Colon (tissue), 2 donors: Measurements from ENCODE around the gene SP4.

Experiments
- FAIRE-seq: peaks from 2 replicates; lab custom pipeline; 2012; peaks lifted over from hg19 to GRCh38; lab: Jason Lieb, UNC
- donor health status: control.
- donor health status: control.

The SP4 gene

DNA sequence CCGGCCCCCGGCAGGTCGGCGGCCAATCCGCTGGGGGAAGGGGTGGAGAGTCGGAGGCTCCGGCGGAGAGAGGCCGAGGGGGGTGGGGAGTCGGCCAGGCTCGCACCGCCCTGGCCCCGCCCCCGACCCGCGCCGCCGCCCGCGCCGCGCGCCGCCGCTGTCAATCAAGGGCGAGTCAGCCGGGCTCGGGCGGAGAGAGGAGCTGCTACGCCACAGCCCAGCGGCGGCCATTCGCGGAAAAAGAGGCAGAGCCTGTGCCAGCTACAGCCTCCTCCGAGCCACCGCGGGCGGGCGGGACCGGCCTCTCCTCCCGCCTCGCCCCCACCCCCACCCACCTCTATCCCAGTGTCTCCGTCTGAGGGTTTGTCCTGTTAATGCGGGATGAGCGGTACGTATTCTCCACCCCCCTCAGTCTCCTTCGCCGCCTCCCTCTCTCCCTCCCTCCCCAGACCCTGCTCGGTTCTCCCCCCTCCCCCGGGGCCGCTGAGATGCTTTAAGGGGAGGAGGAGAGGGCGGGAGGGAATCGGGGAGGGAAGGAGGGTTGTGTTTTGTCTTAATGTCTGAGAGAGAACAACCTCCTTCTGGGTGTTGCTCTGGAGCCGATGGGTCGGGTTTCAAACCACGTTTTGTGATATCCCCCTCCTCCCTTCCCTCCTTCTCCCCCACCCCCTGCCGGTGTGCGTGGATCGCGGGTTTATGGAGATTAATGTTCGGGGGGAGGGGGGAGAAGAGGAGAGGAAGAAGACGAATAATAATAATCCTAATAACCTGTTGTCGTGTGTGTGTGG is at the start of gene SP4:
TSS of gene SP4 (plus strand) at position 213 of the 788 bp plus-strand sequence. CDS start at position 382, 169 bp downstream.
- no peak for FAIRE-seq

DNA sequence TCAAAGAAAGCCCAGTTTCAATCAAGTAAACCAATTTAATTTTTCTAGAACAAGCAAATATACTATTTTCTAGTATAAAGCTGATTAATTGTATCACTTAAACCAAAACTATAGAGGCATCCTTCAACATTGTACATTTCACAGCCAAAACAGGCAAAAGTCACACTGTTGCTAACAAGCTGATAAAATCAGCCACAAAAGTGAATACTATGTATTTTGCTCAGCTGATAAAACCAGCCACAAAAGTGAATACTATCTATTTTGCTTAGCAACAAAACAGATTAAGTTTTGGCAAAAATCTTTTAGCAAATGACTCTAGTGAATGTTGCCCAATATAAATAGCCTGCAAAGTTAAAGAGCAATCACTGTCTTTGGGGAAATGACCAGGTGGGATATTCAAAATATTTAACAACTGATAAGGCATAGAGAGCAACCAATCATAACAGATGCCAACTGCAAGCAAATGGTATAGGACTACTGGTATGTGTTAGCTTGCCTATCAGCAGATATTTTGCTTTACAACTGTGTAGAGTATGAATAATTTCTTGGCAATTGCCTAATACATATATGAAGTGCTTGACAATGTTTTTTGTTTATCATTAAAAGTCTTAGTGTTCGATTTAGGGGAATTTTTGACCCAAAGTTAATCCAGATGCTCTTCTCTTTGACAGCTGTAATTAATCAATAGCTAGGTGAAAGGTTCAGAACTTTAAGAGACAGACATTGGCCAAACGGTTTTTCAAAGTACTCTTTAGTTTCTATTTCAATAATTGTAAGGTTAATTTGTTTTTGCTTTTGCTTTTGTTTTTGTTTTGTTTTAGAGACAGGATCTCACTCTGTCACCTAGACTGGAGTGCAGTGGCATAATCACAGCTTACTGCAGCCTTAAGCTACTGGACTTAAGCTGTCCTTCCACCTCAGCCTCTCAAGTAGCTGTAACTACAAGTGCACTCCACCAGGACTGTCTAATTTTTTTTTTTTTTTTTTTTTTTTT is 44.4 kb upstream of the SP4 start:
- FAIRE-seq = no peak

DNA sequence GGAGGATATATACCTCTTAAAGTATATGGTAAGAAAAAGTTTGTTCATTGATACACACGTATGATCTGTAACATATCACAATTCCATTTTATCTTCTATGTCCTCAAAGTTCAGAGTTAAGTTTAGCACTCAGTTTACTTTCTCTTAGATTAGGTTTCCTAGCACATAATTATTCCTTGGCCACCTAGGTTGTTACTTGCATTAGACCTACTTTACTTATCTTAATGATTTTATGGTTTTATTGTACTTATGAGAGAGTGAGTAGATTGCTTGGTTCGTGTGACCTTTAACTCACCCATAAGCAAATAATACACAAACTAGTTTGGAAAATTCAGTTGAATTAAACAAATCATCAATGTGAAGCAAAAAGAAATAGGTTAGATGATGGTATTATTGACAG is 33.9 kb upstream of the SP4 start:
- FAIRE-seq = no peak

DNA sequence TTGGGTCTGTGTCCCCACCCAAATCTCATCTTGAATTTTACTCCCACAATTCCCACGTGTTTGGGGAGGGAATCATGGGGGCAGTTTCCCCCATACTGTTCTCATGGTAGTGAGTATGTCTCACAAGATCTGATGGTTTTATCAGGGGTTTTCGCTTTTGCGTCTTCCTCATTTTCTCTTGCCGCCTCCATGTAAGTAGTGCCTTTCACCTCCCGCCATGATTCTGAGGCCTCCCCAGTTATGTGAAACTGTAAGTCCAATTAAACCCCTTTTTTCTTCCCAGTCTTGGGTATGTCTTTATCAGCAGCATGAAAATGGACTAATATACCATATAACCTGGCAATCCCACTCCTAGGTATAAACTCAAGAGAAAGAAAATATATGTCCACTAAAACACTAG is 25.9 kb upstream of the SP4 start:
- FAIRE-seq = no peak

DNA sequence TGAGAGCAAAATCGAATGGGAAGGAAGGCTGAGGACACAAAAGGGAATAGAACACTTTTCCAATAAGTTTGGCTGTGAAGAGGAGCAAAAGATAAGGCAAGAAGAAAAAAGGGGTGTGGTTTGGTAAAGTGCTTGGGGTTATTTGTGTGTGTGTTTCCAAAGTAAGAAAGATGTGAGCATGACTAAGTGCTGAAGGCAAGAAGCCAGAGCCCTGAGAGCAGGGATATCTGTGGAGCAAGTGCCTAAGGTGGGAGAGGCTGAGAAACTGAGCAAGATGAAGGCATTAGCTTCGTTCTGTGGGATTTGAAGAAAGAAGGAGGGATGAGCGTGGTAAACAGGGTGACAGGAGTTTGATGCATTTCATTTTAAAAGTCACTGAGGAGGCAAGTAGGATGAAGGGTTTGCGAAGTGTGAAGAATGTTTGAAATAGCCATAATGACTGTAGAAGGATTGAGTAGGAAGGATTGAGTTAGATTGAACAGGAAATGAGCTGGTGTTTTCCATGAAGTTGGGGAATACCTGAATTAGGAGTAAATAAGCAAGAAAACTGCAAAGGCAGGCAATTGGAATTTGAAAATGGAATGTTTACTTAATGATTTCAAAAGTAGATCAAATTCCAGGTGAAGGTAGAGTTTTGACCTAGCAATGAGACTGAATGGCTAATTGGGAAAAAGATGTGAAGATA is 19.9 kb upstream of the SP4 start:
- FAIRE-seq = no peak

DNA sequence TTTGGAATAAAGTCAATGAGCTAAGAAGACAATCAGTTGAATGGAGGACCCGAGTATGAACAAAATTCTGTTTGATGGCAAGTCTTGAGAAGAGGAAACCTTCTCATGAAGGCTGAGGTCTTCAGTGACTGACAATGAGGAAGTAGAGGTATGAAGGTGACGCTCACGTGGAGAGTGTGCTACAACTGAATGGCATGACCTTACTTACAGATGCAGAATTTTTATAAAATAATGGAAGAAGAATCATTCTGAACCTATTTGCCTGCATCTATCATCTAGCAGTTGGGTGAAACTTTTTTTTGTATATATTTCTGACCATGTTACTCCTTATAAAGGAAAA is 19.4 kb upstream of the SP4 start:
- no peak for FAIRE-seq

DNA sequence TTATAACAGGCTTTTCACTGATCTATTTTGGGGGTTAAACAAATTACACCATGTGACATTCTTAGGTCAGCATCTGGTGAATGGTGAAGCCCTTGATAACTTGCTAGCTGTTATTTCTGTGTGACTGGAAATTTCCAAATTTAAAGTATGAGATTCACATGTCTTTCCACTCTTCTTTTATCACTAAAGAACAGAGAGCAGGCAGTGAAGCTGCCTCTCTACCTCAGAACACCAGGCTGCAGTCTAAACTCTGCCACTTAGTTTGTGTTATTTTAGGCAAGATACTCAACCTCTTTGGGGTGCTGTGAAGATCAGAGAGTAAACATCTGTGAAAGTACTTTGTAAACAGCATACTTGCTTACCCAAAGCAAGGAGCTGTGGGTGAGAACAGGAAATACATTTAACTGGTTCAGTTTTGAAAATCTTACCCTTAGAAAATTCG is 15.5 kb upstream of the SP4 start:
- no peak for FAIRE-seq

DNA sequence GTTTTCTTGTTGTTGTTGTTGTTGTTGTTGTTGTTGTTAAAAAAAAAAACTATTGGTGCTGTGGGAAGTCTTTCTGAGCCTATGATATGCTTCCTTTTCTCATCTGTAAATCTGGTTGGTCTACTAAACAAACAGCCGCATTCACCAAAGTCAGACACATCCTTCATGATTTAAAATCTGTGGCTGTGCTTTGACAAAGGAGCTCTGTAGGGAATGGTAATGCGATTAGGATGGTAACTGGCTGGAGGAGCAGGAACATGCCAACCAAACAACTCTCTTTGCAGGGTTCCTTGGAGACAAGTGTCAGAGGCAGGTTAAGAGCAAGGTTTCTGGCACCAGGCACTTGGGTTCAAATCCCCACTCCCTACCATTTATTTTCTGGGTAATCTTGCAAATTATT is 14.9 kb upstream of the SP4 start:
- no peak for FAIRE-seq

DNA sequence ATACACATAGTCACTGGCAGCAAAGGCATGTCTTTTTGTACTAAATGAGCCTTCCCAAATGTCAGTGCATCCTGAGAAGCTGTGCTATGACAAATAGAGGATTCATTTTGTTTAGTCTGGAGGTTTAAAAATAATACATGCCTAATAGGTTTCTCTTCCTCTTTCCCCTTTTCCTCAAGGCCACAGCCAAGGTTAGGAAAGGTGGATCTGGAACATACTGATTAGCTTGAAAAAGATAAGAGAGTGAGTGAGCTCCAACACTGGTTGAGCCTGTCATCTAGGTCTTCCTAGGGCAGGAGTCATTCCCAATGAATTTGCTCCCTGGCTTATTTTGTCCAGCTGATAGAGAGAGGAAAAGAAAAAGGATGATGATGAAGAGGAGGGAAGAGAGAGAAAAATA is 14.4 kb upstream of the SP4 start:
- FAIRE-seq = no peak

DNA sequence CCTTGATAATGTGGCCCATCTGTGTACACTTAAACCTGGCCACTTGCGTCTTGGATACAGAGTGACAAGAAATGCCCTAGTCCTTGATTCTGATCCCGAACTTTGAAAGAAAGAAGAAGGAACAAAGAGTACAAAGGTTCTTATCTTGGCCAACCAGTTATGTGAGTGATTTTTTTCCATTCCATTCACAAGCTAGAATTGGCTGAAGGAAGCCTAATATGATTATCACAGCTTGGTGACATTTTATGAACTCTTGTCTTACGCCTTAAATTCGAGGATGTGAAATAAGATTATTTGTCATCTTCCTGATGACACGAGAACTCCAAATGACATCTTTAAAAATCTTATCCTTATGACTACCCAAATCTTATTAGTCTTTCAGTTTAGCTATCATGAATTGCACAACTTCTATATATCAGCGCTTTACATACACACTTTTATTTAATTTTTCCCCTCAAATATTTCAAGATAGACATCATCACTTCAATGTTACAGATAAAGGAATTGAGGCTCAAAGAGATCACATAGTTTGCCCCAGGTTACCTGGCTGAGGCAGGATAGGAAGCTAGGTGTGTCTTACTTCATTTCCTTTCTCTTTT is 13.0 kb upstream of the SP4 start:
- peak; percentile 36 for FAIRE-seq

DNA sequence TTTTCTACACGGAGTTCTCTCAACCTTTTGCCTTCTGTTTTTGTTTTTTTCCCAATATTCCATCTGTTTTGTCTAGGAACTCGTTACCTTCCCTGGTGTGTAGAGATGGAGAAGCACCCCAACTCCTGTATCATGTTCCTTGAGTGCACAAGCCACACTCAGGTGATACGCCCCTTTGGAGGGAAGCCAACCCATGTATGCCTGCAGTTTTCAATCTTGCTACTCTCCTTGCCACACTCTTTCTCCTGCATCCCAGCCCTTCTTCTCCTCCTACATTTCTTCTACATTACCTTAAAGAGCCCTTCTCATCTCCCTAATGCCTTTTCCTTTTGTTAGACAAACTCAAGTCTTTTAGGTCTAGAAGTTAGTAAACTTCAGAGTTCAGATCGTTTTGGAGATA is 10.2 kb upstream of the SP4 start:
- FAIRE-seq = no peak

DNA sequence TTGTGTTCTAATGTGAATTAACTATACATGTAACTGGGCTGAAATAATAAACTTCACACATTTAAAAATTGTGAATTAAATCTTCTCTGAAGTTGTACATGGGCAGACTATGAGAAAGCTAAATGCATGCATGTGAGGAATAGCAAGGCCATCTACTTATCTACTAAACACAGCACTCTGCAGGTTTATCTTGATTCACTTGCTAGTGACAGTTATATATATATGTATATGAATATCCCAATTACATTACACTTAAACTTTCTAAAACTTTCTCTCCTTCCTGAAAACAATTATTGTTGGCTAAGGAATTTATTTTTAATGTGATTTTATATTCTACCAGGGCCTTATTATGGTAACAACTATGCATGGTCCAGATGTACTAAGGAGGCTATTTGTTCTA is 5.1 kb upstream of the SP4 start:
- FAIRE-seq = no peak

DNA sequence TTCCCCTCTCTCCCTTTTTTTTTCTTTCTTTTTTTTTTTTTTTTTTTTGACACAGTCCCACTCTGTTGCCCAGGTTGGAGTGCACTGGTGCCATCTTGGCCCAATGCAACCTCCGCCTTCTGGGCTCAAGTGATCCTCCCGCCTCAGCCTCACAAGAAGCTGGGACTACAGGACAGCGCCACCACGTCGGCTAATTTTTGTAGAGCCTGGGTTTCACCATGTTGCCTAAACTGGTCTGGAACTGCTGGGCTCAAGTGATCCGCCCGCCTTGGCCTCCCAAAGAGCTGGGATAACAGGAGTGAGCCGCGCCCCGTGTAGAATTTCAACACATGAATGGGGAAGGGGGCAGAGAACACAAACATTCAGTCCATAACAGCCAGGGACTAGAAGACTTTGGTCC is 2.6 kb upstream of the SP4 start:
- no peak for FAIRE-seq

DNA sequence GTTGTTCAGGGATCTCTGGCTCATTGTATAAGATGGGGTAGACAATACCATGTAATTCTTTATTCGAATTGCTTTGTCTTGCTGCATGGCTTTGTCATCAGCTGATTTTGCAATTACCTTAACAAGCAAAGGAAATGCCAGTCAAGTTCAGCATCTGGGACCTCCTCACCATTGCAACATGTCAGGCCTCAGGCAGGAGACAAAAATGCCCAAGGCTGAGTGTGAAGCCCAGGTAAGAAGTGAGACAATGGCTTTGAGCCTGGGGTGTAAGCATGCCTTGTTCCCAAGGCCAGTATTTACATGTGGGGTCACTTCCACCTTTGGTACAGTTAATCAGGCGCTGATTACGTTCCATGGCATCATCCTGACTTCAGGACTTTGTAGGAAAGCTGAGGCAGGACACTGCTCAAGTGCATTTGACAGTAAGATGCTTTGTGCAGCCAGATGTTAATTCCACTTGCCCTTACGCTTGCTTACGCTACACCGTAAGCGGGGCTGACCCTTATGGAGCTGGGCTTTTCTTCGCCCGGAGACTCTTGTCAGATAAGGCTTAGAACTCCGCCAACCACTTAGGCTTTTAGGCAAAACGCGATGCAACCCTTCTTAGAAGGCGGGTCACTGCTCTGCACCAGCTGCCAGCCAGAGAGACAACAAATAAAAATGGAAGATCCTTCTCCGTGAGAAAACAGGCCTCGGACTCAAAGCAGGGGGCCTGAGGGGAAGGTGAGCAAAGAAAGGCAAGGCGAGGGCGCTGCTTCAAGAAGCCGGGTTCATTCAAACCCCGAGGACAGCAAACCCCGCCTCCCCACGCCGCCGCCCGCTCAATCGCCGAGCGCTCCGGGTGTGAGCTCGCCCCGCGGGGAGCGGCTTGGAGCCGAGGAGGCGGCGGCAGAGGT is 1.3 kb upstream of the SP4 start:
- FAIRE-seq = no peak

DNA sequence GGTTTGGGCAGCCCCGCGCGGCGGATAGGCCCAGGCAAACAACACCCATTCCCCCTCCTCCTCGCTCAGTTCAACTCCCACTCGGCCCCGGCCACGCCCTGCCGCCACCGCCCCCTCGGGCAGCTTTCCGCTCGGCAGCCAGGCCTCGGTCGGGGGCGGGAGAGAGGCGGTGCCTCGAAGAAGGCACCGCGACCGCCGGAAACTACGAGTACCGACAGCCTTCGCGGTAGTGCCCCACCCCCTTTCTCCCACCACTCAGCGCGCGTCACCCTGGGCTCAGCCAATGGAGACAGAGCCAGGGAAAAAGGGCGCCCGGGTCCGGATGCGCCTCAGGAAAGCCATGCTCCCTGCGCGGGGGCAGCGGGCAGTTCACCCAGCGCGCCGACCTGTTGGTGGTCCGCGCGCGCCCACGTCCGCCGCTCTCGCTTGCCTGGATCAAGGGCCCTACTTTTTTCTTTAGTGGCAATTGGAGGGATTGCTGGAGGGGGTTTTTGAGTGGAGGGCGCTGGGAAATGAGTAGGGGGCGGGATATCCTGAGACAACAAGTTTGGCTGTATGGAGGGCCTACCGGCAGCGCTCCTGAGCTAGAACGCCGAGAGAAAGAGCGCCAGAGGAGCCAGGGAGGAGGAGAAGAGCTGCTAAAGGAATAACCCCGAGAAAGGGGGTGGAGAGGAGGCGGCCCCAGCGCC is 557 bp upstream of the SP4 start:
- FAIRE-seq = no peak

DNA sequence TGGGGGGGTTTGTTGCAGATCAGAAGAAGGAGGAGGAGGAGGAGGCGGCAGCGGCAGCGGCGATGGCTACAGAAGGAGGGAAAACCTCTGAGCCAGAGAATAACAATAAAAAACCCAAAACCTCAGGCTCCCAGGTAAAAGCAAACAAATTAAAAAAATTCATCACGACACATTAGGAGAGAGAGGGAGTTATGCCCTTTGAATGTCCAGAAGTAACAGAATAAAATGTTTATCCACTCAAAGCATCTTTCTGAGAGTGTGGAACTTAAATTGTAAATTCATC is 717 bp downstream of the SP4 start:
- FAIRE-seq = no peak

DNA sequence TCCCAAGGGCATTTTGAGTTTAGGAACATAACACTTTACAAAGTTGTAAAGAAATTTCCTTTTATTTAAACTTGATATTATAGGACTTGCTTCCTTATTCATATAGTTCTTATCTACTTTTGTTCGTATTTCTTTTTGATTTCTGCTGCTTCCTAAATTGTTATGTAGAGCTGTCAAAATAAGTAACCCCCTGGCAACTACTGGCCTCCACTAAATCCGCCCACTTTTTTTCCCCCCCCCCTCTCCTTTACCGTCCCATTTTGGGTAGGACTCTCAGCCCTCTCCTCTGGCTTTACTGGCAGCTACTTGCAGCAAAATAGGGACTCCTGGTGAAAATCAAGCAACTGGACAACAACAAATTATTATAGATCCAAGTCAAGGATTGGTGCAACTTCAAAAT is 1.1 kb downstream of the SP4 start:
- FAIRE-seq = no peak

DNA sequence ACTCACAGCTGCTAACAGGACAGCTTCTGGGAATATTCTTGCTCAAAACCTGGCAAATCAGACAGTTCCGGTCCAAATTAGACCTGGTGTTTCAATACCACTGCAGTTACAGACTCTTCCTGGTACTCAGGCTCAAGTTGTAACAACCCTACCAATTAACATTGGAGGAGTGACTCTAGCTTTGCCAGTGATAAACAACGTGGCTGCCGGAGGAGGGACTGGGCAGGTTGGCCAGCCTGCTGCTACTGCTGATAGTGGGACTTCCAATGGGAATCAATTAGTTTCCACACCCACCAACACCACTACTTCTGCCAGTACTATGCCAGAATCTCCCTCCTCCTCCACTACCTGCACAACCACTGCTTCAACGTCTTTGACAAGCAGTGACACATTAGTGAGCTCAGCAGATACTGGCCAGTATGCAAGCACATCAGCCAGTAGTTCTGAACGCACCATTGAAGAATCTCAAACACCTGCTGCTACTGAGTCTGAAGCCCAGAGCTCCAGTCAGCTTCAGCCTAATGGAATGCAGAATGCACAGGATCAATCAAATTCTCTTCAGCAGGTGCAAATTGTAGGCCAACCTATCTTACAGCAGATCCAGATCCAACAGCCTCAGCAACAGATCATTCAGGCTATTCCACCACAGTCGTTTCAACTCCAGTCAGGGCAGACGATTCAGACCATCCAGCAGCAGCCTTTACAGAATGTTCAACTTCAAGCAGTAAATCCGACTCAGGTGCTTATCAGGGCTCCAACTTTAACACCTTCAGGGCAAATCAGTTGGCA is 2.1 kb downstream of the SP4 start:
- no peak for FAIRE-seq

DNA sequence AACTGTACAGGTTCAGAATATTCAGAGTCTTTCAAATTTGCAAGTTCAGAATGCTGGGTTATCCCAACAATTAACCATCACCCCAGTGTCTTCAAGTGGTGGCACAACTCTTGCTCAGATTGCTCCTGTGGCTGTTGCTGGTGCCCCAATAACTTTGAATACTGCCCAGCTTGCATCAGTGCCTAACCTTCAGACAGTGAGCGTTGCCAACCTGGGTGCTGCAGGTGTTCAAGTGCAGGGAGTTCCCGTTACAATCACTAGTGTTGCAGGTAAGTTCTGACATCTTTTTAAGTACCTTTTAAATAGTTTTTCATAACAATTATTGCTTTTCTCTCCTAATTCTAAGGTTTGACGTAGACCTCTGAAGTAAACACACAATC is 2.7 kb downstream of the SP4 start:
- FAIRE-seq = no peak
